ENCODE results near the gene NMRAL1.

The NMRAL1 gene

DNA sequence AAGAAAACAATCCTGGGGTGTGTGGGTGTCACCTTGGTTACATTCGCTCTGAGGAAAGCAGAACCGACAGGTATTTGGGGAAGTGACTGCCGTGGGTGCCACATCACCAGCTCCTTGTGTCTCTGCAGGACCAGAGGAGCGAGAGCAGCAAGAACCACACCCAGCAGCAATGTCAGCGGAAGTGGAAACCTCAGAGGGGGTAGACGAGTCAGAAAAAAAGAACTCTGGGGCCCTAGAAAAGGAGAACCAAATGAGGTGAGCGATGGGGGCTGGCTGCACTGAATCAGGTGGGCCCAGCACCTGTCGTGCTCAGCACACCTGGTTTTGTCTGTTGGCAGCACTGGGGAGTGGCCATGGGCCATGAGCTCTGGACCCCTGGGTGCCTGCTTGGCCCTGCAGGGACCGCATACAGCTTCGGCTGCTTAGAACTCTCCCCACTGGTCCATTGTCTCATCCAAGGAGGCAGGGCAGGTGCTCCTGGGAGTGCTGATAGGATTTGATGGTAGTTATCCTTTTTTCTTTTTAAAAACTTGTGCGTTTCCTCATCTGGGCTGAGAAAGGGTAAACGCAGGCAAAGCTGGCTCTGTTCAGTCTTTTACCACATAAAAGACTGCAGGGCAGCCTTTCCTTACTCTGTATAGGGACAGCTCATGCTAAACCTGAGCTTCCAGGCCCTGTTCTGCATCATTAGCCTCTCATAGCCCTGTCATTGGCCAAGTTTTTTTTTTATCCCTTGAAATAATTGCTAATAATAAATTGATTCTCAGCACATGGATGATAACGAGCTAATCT is 31.1 kb upstream of the NMRAL1 start:
- no peak for DNase-seq

DNA sequence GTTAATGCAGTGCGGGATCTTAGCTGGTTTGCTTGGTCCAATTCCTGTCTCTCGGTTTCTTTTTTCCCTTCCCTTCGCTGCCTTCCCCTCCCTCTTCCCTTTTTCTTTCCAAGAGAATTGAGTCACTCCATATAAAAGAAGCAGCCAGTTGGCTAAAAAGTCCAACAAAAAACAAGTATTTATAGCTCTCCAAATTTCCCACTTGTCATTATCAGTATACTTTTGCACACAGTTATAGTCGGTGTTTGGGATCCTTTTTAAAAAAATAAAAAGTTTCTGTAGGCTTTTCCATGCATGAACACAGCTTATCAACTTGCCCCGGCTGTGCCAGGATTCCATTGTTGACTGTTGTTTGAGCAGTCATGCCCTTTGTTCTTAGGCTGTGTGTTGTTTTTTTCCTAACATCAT is 26.6 kb upstream of the NMRAL1 start:
- no peak for DNase-seq

- peak; percentile 76 for DNase-seq
These were observed 25.8 kb upstream of the NMRAL1 start for GRCh38 chr16:4500272-4500671.

DNA sequence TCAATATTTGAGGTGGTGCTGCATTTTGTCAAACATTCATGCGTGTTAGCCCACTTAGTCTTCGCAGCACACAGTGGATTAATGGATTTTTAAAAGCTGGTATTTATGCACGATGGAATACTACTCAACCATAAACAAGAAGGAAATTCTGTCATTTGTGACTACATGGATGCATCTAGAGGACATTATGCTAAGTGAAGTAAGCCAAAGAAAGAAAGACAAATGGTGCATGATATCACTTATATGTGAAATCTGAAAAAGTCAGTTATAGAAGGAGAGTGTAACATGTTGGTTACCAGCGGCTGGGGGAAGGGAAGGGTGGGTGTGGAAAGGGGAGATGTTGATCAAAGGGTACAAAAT is 24.8 kb upstream of the NMRAL1 start:
- DNase-seq, result no peak

GRCh38 chr16:4498546-4499195 is 24.2 kb upstream of the NMRAL1 start:
- no peak for DNase-seq

- peak; percentile 54 for DNase-seq
These were observed 21.9 kb upstream of the NMRAL1 start for GRCh38 chr16:4496305-4496704.

DNA sequence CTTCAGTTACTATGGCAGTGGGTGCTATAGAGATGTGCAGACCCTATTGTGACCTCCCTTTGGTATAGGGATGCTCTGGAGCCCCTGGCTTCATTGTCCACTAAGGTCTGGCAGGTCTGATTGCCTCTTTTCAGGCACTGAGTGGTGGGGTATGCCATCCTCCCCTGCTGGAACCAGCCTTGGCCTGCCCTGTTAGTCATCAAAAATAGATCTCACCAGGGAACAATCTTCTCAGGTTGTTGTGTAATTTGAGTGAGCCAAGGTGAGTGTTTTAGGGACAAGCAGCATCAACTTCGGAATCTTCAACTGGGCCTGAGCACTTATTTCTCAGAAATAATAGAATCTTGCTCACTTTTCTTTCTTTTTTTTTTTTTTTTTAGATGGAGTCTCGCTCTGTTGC is 21.3 kb upstream of the NMRAL1 start:
- DNase-seq, result no peak

DNA sequence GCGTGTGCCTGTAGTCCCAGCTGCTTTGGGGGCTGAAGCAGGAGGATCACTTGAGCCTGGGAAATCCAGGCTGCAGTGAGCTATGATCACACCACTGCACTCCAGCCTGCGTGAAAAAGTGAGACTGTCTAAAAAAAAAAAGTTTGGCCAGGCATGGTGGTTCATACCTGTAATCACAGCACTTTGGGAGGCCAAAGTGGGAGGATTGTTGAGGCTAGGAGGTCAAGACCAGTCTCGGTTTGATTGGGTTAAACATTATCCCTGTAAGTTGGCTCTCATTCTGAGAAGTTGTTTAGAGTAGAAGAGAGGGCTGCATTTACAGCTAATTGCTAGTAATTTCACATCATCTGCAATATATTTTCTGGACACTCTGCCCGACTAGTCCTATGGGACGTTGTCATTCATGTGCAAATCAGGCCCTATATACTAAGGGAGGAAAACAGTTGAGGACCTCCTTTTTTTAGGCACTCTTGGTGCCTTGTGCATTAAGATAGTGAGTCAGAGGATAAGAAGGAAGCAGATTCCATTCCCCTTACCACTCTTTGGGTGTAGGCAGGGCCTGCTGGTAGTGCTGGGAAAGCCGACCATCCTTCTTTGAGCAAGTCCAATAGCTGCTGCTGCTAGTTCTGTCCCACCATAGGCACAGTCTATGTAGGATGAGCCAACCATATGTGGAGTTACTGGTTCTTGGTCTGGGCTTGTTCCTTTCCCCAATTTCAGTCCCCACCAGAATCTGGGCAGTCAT is 20.5 kb upstream of the NMRAL1 start:
- DNase-seq, result peak; percentile 86

- DNase-seq, result no peak
These were observed 17.5 kb upstream of the NMRAL1 start for GRCh38 chr16:4491898-4492297.

- DNase-seq, result peak; percentile 75
These were observed 14.6 kb upstream of the NMRAL1 start for GRCh38 chr16:4489030-4489429.

DNA sequence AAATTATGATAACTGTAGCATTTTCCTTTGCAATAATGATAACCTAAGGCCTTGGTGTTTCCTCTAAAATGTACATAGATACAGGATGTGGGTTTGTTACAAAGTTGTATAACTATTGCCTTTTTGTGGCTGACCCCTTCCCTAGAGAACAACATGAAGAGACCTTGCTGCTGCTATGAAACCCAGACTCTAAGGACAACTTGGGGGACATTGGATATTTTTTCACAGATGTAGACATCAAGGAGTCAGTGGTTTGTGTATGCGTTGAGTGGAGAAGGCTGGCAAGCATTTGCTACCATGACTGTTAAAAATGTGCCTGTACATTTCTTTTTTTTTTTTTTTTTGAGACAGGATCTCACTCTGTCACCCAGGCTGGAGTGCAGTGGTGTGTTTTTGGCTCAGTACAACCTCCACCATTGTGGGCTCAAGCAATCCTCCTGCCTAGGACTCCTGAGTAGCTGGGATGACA is 14.1 kb upstream of the NMRAL1 start:
- no peak for DNase-seq

- DNase-seq, result peak; percentile 47
These were observed 13.6 kb upstream of the NMRAL1 start for GRCh38 chr16:4487955-4488498.

DNA sequence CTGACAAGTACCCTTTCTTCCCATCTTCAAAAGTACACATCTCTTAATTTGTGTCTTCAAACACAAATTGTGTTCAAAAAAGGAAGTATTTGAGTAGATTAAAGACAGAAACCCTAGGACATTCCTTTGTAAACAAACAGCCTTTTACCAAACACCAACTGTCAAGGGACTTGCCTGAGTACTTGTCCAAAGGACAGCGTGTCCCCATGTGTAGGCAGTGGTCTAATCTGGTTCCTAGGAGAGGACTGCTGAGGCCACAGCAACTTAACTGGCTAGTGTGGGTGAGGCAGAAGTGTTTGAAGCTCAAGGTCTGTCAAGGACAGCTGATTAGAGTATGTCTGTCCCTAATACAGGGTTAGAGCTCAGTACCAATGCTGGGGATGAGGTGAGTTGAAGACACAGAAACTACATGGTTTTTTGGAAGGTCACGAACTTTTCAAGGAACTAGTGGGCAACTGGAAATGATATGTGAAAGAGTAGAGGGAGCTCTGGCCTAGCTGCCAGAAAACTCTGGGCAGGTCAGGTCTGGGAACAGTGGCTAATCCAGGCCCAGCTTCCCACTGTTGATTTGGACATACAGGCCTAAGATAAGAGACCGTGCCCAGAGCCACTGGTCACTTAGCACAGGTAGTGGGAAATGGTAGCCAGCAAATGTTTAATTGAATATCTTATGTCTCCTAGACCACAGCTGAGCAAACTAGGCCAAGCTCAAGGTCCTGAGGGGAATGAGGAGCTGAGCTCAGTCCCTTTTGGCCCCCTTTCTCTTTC is 11.9 kb upstream of the NMRAL1 start:
- no peak for DNase-seq

DNA sequence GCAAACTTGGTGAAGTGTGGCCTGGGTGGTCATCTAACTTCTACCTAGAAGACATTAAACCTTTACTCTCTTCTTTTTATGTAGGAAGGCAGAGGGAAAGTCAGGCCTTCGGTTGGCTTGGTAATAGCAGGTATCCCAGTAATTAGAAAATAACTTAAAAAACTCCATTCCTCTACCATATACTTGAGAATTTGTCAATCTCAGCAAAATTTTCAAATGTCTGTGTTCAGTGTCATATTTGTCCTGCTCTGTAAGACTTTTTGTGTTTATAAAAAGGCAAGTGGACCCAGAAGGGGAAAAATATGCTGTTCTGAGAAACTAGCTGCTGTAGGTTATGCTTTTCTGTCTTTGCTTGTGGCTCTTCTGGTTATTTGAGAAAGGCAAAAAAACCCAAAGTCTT is 7.5 kb upstream of the NMRAL1 start:
- no peak for DNase-seq

- DNase-seq, result no peak
These were observed 7.1 kb upstream of the NMRAL1 start for GRCh38 chr16:4481526-4481925.

GRCh38 chr16:4477966-4478365 is 3.5 kb upstream of the NMRAL1 start:
- peak; percentile 44 for DNase-seq

GRCh38 chr16:4475880-4476788 is 1.7 kb upstream of the NMRAL1 start, which contains the start of gene HMOX2:
HMOX2 (plus strand) TSS chr16:4476398; CDS start chr16:4505525, 29,127 bp downstream.
- peak; percentile 93 for DNase-seq

GRCh38 chr16:4472880-4473279 is 1.5 kb downstream of the NMRAL1 start:
- no peak for DNase-seq

DNA sequence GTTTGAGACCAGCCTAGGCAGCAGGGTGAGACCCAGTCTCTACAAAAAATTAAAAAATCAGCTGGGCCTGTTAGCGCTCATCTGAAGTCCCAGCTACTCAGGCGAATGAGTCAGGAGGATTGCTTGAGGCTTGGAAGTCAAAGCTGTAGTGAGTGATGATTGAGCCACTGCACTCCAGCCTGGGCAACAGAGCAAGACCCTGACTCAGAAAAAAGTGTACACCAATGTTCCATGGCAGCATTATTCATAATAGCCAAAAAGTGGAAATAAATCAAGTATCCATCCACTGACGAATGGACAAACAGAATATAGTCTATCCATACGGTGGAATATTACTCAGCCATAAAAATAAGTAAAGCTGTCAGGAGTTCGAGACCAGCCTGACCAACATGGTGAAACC is 2.6 kb downstream of the NMRAL1 start:
- DNase-seq, result no peak

GRCh38 chr16:4468972-4469371 is 5.5 kb downstream of the NMRAL1 start:
- no peak for DNase-seq

DNA sequence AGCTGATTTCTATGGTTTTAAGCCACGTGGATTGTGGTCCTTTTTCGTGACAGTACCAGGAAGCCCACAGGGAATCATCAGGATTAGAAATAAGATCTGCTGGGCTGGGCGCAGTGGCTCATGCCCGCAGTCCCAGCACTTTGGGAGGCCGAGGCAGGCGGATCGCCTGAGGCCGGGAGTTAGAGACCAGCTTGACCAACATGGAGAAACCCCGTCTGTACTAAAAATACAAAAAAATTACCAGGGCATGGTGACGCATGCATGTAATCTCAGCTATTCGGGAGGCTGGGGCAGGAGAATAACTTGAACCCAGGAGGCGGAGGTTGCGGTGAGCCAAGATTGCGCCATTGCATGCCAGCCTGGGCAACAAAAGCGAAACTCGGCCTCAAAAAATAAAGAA is 6.5 kb downstream of the NMRAL1 start:
- no peak for DNase-seq

All from fibroblast of skin of scalp (primary cell).